ENCODE data around the gene PHLDB2.
A peak's percentile ranks its signal among the peaks of the same experiment; 100 is the strongest.

The PHLDB2 gene

DNA sequence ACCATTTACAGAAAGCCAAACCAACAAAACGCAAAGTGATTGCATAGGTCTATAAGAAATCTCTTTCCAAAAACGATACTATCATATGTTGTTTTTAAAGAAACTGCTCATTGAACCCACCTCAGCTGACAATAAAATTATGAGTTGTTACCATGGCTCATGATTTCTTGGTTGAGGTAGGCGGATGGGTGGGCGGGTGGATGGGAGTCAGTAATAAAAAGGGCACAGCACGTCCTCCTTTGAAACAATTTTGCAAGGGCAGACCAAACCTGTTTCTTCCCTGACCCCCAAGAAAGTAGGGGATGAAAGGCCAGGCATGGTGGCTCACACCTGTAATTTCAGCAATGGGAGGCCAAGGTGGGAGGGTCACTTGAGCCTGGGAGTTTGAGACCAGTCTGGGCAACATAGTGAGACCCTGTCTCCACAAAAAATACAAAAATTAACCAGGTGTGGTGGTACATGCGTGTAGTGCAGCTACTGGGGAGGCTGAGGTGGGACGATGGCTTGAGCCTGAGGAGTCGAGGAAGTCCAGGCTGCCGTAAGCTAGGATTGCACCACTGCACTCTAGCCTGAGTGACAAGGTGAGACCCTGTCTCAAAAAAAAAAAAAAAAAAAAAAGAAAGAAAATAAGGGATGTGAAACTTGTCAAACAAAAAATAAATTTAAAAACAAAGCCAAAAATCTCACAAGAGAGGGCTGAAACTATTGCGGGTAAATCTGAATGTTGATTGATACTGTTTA lies 121.8 kb downstream of the PHLDB2 start:
- Histone ChIP-seq H2AK5ac (ENCODE audit: low read depth, low read length) (no peak overlapping the region), H3K27me3 (ENCODE audit: control insufficient read depth in 3 of 3, insufficient read depth in 3 of 3, low read depth in 1 of 3, low read length in 3 of 3) (no peaks in the 10 kb centered on the region), H3K18ac (ENCODE audit: low read length) (no peak overlapping the region), H3K9me3 (replicated peaks in 1 of 2; ENCODE audit: control insufficient read depth in 2 of 2, insufficient read depth in 1 of 2, low read depth in 1 of 2, low read length in 2 of 2) (no peaks in the 10 kb centered on the region), H3K4me1 (ENCODE audit: control insufficient read depth in 2 of 2, insufficient read depth in 1 of 2, low read depth in 1 of 2, low read length in 2 of 2) (peaks cover 2 to 17% of the 10 kb centered on the region in 2 donors), H2BK5ac (ENCODE audit: low read length) (no peak overlapping the region), H3K4ac (ENCODE audit: low read length) (no peak overlapping the region), H3K9ac (ENCODE audit: low read depth, low read length, poor library complexity) (peak overlapping the region; percentile 38), H4K8ac (ENCODE audit: low read depth, low read length) (no peak overlapping the region), H2BK15ac (ENCODE audit: low read length) (no peak overlapping the region), H3K23ac (ENCODE audit: low read depth, low read length, poor library complexity) (no peak overlapping the region), H3K79me1 (ENCODE audit: low read depth, low read length) (no peaks in the 10 kb centered on the region), H2AFZ (ENCODE audit: low read length) (no peak overlapping the region), H3K14ac (ENCODE audit: low read length) (no peak overlapping the region), H2BK120ac (ENCODE audit: low read depth, low read length) (no peak overlapping the region), H4K91ac (ENCODE audit: low read depth, low read length, poor library complexity) (no peak overlapping the region), H2BK12ac (ENCODE audit: low read length) (no peak overlapping the region), H3K4me2 (ENCODE audit: insufficient read depth, low read length, poor library complexity, severe bottlenecking) (no peak overlapping the region), H3K36me3 (replicated peaks in 1 of 2; ENCODE audit: control insufficient read depth in 2 of 2, insufficient read depth in 2 of 2, low read length in 2 of 2) (peaks cover 0 to 51% of the 10 kb centered on the region in 2 donors), H3K27ac (replicated peaks; ENCODE audit: low read length) (no peak overlapping the region), H3K4me3 (ENCODE audit: low read length in 2 of 2) (peak overlapping the region in 1 of 2 donors; percentile 61)
- WGBS, 2 donors (ENCODE audit: extremely low coverage in 2 of 2, insufficient read length in 2 of 2, insufficient replicate concordance in 1 of 2), result no CpG with 5 or more reads among the region's 10 CpGs
- DNase-seq (ENCODE audit: low spot score), result no peak

DNA sequence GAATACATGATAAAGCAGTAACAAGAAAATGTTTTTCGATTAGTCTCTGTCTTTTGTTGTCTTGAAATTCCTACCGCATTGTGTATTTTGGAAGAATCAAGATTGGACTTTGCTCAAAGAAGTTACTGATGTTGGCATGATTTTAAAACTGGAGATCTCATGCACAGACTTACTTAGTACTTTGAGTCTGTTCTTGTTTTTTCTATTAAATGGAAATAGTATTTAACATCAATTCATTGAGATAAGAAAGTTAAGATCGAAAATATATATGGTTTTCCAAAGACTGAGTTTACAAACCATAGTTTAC lies 122.3 kb downstream of the PHLDB2 start:
- Histone ChIP-seq H4K8ac (ENCODE audit: low read depth, low read length) (no peak overlapping the region), H2AFZ (ENCODE audit: low read length) (no peak overlapping the region), H2BK12ac (ENCODE audit: low read length) (no peak overlapping the region), H3K27ac (replicated peaks; ENCODE audit: low read length) (no peak overlapping the region), H3K4me1 (ENCODE audit: control insufficient read depth in 2 of 2, insufficient read depth in 1 of 2, low read depth in 1 of 2, low read length in 2 of 2) (peaks cover 2 to 17% of the 10 kb centered on the region in 2 donors), H2BK15ac (ENCODE audit: low read length) (no peak overlapping the region), H3K4ac (ENCODE audit: low read length) (no peak overlapping the region), H3K36me3 (replicated peaks in 1 of 2; ENCODE audit: control insufficient read depth in 2 of 2, insufficient read depth in 2 of 2, low read length in 2 of 2) (peaks cover 0 to 56% of the 10 kb centered on the region in 2 donors), H3K14ac (ENCODE audit: low read length) (no peak overlapping the region), H3K23ac (ENCODE audit: low read depth, low read length, poor library complexity) (no peak overlapping the region), H3K9me3 (replicated peaks in 1 of 2; ENCODE audit: control insufficient read depth in 2 of 2, insufficient read depth in 1 of 2, low read depth in 1 of 2, low read length in 2 of 2) (no peaks in the 10 kb centered on the region), H3K4me3 (ENCODE audit: low read length in 2 of 2) (peak overlapping the region in 1 of 2 donors; percentile 61), H3K18ac (ENCODE audit: low read length) (no peak overlapping the region), H2AK5ac (ENCODE audit: low read depth, low read length) (no peak overlapping the region), H2BK120ac (ENCODE audit: low read depth, low read length) (no peak overlapping the region), H3K27me3 (ENCODE audit: control insufficient read depth in 3 of 3, insufficient read depth in 3 of 3, low read depth in 1 of 3, low read length in 3 of 3) (no peaks in the 10 kb centered on the region), H2BK5ac (ENCODE audit: low read length) (no peak overlapping the region), H3K4me2 (ENCODE audit: insufficient read depth, low read length, poor library complexity, severe bottlenecking) (no peak overlapping the region), H3K9ac (ENCODE audit: low read depth, low read length, poor library complexity) (no peak overlapping the region), H4K91ac (ENCODE audit: low read depth, low read length, poor library complexity) (no peak overlapping the region), H3K79me1 (ENCODE audit: low read depth, low read length) (no peaks in the 10 kb centered on the region)
- no CpG with 5 or more reads among the region's 3 CpGs for WGBS, 2 donors (ENCODE audit: extremely low coverage in 2 of 2, insufficient read length in 2 of 2, insufficient replicate concordance in 1 of 2)
- no peak for DNase-seq (ENCODE audit: low spot score)

DNA sequence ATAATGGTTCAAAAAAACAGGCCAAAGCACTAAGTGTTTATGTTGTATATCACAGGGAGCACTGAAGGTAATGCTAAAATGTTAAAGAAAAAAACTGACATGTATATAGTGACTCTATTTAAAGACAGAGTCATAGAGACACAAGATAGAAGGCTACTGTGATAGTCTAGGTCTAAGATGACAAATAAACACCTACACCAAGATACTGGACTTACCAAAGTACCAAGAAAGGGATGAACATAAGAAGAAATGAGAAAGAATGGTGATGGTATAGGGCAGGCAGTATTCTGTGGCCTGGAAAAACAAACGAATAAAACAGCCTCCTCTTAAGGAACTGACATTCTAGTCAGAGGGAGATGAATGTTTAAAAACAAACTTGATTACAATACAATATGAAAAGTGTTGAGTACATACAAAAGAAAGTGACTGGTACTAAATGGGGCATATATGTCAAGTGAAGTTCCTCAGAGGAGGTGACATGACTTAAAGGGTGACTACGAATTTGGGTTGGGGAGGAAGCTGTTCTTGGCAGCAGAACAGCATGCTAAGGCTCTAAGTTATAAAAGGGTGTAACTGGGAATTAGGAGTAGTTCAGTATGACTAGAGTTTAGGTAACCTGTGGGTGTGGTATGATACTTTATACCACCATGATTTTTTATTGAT lies 125.7 kb downstream of the PHLDB2 start:
- no peak overlapping the region for H2BK15ac ChIP-seq (ENCODE audit: low read length)
- no peak overlapping the region for H3K18ac ChIP-seq (ENCODE audit: low read length)
- H4K8ac ChIP-seq (ENCODE audit: low read depth, low read length), result no peak overlapping the region
- H3K4me2 ChIP-seq (ENCODE audit: insufficient read depth, low read length, poor library complexity, severe bottlenecking), result no peak overlapping the region
- no CpG with 5 or more reads among the region's 2 CpGs for WGBS, 2 donors (ENCODE audit: extremely low coverage in 2 of 2, insufficient read length in 2 of 2, insufficient replicate concordance in 1 of 2)
- H3K4ac ChIP-seq (ENCODE audit: low read length), result no peak overlapping the region
- no peak overlapping the region for H3K9ac ChIP-seq (ENCODE audit: low read depth, low read length, poor library complexity)
- H3K27me3 ChIP-seq (ENCODE audit: control insufficient read depth in 3 of 3, insufficient read depth in 3 of 3, low read depth in 1 of 3, low read length in 3 of 3), result no peaks in the 10 kb centered on the region
- peaks cover 2 to 15% of the 10 kb centered on the region in 2 donors for H3K4me1 ChIP-seq (ENCODE audit: control insufficient read depth in 2 of 2, insufficient read depth in 1 of 2, low read depth in 1 of 2, low read length in 2 of 2)
- no peak overlapping the region for H2AFZ ChIP-seq (ENCODE audit: low read length)
- peaks cover 10 to 90% of the 10 kb centered on the region in 2 donors for H3K36me3 ChIP-seq (replicated peaks in 1 of 2; ENCODE audit: control insufficient read depth in 2 of 2, insufficient read depth in 2 of 2, low read length in 2 of 2)
- no peak for DNase-seq (ENCODE audit: low spot score)
- H2BK5ac ChIP-seq (ENCODE audit: low read length), result no peak overlapping the region
- no peak overlapping the region for H3K23ac ChIP-seq (ENCODE audit: low read depth, low read length, poor library complexity)
- H2AK5ac ChIP-seq (ENCODE audit: low read depth, low read length), result no peak overlapping the region
- no peak overlapping the region for H3K4me3 ChIP-seq (ENCODE audit: low read length in 2 of 2)
- no peak overlapping the region for H4K91ac ChIP-seq (ENCODE audit: low read depth, low read length, poor library complexity)
- no peak overlapping the region for H2BK12ac ChIP-seq (ENCODE audit: low read length)
- H3K14ac ChIP-seq (ENCODE audit: low read length), result no peak overlapping the region
- no peaks in the 10 kb centered on the region for H3K9me3 ChIP-seq (replicated peaks in 1 of 2; ENCODE audit: control insufficient read depth in 2 of 2, insufficient read depth in 1 of 2, low read depth in 1 of 2, low read length in 2 of 2)
- no peak overlapping the region for H3K27ac ChIP-seq (replicated peaks; ENCODE audit: low read length)
- no peak overlapping the region for H2BK120ac ChIP-seq (ENCODE audit: low read depth, low read length)
- H3K79me1 ChIP-seq (ENCODE audit: low read depth, low read length), result no peaks in the 10 kb centered on the region

DNA sequence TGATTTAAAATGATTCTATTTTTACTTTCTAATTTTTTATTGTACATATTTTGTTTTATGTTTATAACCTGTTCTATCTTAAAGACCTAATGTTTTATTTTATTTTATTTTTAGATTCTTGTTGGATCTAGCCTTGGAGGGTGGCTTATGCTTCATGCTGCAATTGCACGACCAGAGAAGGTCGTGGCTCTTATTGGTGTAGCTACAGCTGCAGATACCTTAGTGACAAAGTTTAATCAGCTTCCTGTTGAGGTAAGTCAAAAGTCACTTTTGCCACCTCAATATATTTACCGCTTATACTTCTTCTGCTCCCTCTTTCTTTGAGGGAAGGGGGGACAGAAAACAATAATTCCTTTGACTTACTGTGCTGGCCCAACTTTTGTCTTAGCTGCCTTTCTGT lies 127.7 kb downstream of the PHLDB2 start:
- Histone ChIP-seq H2AFZ (ENCODE audit: low read length) (no peak overlapping the region), H2BK5ac (ENCODE audit: low read length) (no peak overlapping the region), H3K27me3 (ENCODE audit: control insufficient read depth in 3 of 3, insufficient read depth in 3 of 3, low read depth in 1 of 3, low read length in 3 of 3) (no peaks in the 10 kb centered on the region), H2BK120ac (ENCODE audit: low read depth, low read length) (no peak overlapping the region), H4K91ac (ENCODE audit: low read depth, low read length, poor library complexity) (no peak overlapping the region), H3K4ac (ENCODE audit: low read length) (no peak overlapping the region), H4K8ac (ENCODE audit: low read depth, low read length) (no peak overlapping the region), H3K9me3 (replicated peaks in 1 of 2; ENCODE audit: control insufficient read depth in 2 of 2, insufficient read depth in 1 of 2, low read depth in 1 of 2, low read length in 2 of 2) (peaks cover 0 to 6% of the 10 kb centered on the region in 2 donors), H3K18ac (ENCODE audit: low read length) (no peak overlapping the region), H3K23ac (ENCODE audit: low read depth, low read length, poor library complexity) (no peak overlapping the region), H3K36me3 (replicated peaks in 1 of 2; ENCODE audit: control insufficient read depth in 2 of 2, insufficient read depth in 2 of 2, low read length in 2 of 2) (peaks cover 12 to 99% of the 10 kb centered on the region in 2 donors), H3K4me2 (ENCODE audit: insufficient read depth, low read length, poor library complexity, severe bottlenecking) (no peak overlapping the region), H3K9ac (ENCODE audit: low read depth, low read length, poor library complexity) (no peak overlapping the region), H3K4me1 (ENCODE audit: control insufficient read depth in 2 of 2, insufficient read depth in 1 of 2, low read depth in 1 of 2, low read length in 2 of 2) (peaks cover 0 to 6% of the 10 kb centered on the region in 2 donors), H3K14ac (ENCODE audit: low read length) (no peak overlapping the region), H3K4me3 (ENCODE audit: low read length in 2 of 2) (no peak overlapping the region), H2AK5ac (ENCODE audit: low read depth, low read length) (no peak overlapping the region), H3K79me1 (ENCODE audit: low read depth, low read length) (no peaks in the 10 kb centered on the region), H2BK12ac (ENCODE audit: low read length) (no peak overlapping the region), H3K27ac (replicated peaks; ENCODE audit: low read length) (no peak overlapping the region), H2BK15ac (ENCODE audit: low read length) (no peak overlapping the region)
- no CpG with 5 or more reads among the region's 3 CpGs for WGBS, 2 donors (ENCODE audit: extremely low coverage in 2 of 2, insufficient read length in 2 of 2, insufficient replicate concordance in 1 of 2)
- DNase-seq (ENCODE audit: low spot score), result no peak
